ENCODE data around the gene FBXO10. TPM values are rescaled to one million over a fixed set of nuclear protein-coding genes. Genes with fewer than 3 reads are reported as not detected.

Gene FBXO10
- total and polyA plus RNA-seq, 10 of the 15 experiments (the other 5 are each of a cell fraction or from before 2014, with no cell fraction given), result 1.6 to 17.2 (median 9.6) TPM

DNA sequence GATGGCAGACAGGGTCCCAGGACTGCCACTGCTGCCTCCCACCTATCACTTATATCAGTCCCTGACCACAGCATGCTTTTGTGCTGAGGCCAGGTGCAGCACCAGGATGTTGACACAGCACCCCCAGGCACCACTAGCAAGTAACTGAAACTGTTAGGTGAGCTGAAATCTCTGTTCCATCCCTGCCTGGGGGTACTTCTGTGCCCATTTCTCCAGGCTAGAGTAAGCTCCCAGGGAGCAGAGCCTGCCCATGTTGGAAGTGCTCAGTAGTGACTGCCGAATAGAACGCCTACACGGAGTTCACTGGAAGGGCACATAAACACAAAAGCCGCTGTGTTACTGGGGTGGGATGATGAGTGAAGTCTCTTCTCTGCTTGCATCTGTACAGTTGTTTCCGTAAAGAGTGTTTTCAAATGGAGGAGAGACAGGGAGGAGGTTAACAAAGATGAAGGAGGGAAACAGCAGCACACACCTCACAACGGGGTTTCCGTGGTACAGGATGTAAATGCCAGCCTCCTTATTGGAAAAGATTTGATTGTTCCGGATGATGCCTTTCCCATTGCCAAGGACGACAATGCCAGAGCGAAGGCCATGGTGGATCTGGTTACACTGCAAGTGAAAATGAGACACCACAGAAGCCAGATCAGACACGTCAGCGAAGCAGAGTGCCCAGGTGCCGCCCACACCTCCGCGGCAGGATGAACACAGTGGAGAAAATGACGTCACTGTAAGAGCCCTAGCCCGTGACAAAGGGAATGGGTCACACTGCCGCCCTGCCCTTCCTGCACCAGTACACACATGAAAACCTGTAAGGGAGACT is 47.3 kb downstream of the FBXO10 start (continued):
- TF ChIP-seq EP300 (IDR thresholded peaks at IDR 0.05; ENCODE audit: borderline replicate concordance in 1 of 2, control insufficient read depth in 1 of 2, low read depth in 2 of 2, low read length in 2 of 2) (peak in 1 of 2 experiments; percentile 67; a peak in 1 of 4 replicates), CREB1 (IDR thresholded peaks at IDR 0.05; ENCODE audit: low read depth) (peak; percentile 94), JUNB (IDR thresholded peaks at IDR 0.05) (peak; percentile 39; the same call in 1 of the 2 replicates), YY1 (IDR thresholded peaks at IDR 0.05; ENCODE audit: low read depth, low read length) (no peak), SMARCA5 (IDR thresholded peaks at IDR 0.05) (no peak), ASH2L (IDR thresholded peaks at IDR 0.05; ENCODE audit: borderline replicate concordance, low read depth) (no peak), SMC3 (IDR thresholded peaks at IDR 0.05; ENCODE audit: borderline replicate concordance, low read length) (no peak), TCF3 (IDR thresholded peaks at IDR 0.05; ENCODE audit: borderline replicate concordance, insufficient read depth, low read depth, low read length) (no peak), CBX5 (IDR thresholded peaks at IDR 0.05; ENCODE audit: low read depth) (no peak), SIX5 (IDR thresholded peaks at IDR 0.05; ENCODE audit: low read depth, low read length, severe bottlenecking) (no peak), ZNF207 (IDR thresholded peaks at IDR 0.05; ENCODE audit: borderline replicate concordance) (no peak), BACH1 (IDR thresholded peaks at IDR 0.05; ENCODE audit: borderline replicate concordance) (peak; percentile 19; the same call in 1 of the 2 replicates), ATF7 (IDR thresholded peaks at IDR 0.05; ENCODE audit: low read depth) (peak; percentile 99), PAX5 (IDR thresholded peaks at IDR 0.05; ENCODE audit: borderline replicate concordance, low read depth, low read length) (peak; percentile 83; the same call in 1 of the 2 replicates), NR2F1 (conservative IDR thresholded peaks at IDR 0.05) (peak; percentile 48; the same call in 1 of the 2 replicates), NFYB (IDR thresholded peaks at IDR 0.05; ENCODE audit: insufficient read depth, low read depth, low read length) (no peak), JUND (IDR thresholded peaks at IDR 0.05; ENCODE audit: low read depth, low read length) (peak; percentile 69; the same call in 1 of the 2 replicates), DPF2 (IDR thresholded peaks at IDR 0.05) (peak; percentile 66), POLR2AphosphoS5 (IDR thresholded peaks at IDR 0.05; ENCODE audit: low read length) (no peak), RFX5 (IDR thresholded peaks at IDR 0.05; ENCODE audit: low read depth, low read length) (no peak), EGR1 (IDR thresholded peaks at IDR 0.05; ENCODE audit: borderline replicate concordance in 1 of 2, low read depth in 2 of 2, low read length in 2 of 2) (peak in 1 of 2 experiments; percentile 54; a peak in 1 of 3 replicates), NBN (IDR thresholded peaks at IDR 0.05) (peak; percentile 89), TCF7 (IDR thresholded peaks at IDR 0.05; ENCODE audit: borderline replicate concordance) (no peak), STAT3 (IDR thresholded peaks at IDR 0.05; ENCODE audit: low read depth, low read length) (no peak), LARP7 (IDR thresholded peaks at IDR 0.05) (no peak), CEBPB (IDR thresholded peaks at IDR 0.05; ENCODE audit: borderline replicate concordance in 1 of 2, low read depth in 2 of 2, low read length in 2 of 2) (no peak), CHD4 (IDR thresholded peaks at IDR 0.05) (no peak), MTA2 (IDR thresholded peaks at IDR 0.05; ENCODE audit: low read depth) (peak; percentile 53; the same call in 1 of the 2 replicates), BCL11A (IDR thresholded peaks at IDR 0.05; ENCODE audit: low read depth, low read length) (no peak), PAX8 (IDR thresholded peaks at IDR 0.05) (no peak), SMAD5 (IDR thresholded peaks at IDR 0.05; ENCODE audit: low read depth) (no peak), SMAD1 (IDR thresholded peaks at IDR 0.05; ENCODE audit: low read depth, partially characterized antibody) (no peak), BMI1 (IDR thresholded peaks at IDR 0.05; ENCODE audit: borderline replicate concordance) (no peak), ETV6 (conservative IDR thresholded peaks at IDR 0.05 in 1 of 2, IDR thresholded peaks at IDR 0.05 in 1 of 2; ENCODE audit: borderline replicate concordance in 1 of 2, low read depth in 1 of 2) (no peak), IRF4 (IDR thresholded peaks at IDR 0.05; ENCODE audit: low read depth, low read length) (no peak)
- TF ChIP-seq, protein P1, sequence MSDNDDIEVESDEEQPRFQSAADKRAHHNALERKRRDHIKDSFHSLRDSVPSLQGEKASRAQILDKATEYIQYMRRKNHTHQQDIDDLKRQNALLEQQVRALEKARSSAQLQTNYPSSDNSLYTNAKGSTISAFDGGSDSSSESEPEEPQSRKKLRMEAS (IDR thresholded peaks at IDR 0.05; ENCODE audit: low read depth, low read length), result no peak
